NCI-H1417 treated with DMSO at 0.1 percent for 48 hours (cell line): ENCODE results near the gene MRC2.

Source experiments
- DNase-seq: peaks from one replicate; lab custom pipeline; 2025; lab: John Stamatoyannopoulos, UW

Gene MRC2

GRCh38 chr17:62701706-62702085 is 74.2 kb downstream of the MRC2 start:
- no peak for DNase-seq

DNA sequence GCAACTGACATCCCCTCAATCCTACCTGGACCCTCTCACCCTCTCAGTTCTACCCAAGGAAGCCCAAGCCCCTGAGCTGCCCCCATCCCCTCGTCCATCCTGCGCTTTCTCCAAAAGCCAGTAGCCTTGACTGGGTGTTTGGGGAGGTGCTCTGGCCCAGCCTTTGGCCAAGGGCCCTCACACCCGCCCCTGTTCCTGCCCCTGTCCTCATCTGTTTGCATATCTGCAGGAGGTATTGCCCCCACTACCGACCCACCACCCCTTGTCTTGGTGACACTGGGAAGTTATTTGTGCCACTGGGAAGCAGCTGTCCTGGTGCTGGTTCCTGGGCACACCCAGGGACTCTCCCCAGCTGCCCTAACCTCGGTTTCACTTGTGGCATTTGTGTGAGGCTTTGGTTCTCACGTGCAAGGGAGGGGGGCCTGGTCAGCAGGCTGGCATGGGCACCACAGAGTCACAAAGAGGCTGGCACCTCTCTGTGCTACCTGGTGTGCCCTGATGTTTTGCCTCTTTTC is 75.3 kb downstream of the MRC2 start:
- no peak for DNase-seq

DNA sequence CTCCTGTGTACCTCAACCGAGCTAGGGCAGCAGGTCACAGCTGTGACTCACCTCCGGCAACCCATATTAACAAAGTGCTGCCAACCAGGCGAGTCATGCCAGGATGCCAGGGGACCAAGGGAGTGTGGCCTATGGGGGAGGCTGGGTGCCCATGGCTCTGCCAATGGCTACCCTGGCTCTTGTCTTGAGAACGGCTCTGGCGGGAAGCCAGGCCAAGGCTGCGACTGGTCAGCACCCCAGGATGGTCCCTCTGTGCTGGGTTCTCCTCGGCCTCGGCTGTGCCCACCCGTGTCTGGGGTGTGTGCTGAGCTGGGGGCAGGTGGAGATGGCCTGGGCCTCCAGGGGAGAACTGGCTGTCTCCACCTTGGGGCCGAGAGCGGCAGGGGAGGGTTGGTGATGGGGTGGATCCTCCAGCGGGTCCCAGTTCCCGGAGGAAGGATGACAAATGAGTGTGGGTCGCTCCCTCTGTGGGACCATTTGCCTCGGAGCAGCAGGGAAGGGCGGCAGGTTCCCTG is 75.8 kb downstream of the MRC2 start:
- DNase-seq = no peak

DNA sequence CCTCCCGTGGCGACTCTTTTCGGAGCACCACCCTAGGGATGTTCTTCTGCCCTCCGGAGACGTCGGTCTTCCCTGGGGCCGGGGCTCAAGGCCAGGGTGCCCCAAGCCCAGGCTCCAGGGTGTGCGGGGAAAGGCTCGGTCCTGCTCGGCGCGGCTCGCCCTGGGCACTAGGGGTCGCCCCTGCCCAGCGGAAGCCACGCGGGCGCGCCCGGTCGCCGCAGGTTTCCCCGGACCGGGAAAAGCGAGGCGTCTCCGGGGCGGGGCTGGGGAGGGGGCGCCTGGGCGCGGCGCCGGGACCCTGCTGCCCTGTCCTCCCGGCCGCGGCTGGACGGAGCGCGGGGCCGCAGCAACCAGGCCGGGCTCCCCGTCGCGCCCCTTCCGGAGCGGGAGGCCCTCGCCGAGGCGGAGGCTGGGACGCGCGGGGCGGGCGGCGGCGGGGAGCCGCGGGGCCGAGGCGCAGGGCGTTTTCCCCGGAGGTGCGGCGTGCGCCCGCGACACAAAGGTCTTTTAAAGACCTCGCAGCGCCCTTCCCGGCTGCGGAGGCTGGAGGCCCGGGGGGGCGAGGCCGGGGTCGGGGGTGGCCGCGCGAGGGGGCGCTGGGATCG is 76.4 kb downstream of the MRC2 start:
- DNase-seq = no peak

DNA sequence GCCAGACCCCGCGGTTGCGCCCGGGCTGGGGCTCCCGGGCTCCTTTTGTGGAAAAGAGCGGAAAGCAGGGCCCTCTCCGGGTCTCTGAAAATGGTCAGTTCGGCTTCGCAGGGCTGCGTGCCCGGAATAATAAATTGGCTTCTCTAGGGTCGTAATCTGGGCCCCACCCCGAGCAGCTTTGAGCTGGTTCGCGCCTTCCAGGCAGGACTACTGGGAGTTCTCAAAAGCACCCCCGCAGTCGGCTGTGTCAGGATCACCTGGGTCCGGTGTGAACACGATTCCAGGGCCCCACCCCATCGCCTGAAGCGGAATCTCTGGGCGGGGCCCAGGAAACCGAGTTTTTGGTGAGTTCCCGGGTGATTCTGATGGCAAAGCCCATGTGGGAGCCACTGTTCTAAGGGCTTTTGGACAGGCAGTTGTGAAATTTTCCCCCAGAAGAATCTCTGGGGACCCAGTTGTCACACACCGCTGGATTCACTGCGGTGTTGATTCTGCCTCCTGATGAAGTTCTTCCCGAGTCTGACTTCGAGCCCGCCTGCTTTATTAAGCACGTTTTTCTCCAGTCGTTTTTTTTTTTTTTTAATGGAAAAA is 77.0 kb downstream of the MRC2 start:
- DNase-seq = no peak

- no peak for DNase-seq
These were observed 77.8 kb downstream of the MRC2 start for GRCh38 chr17:62705156-62705777.

DNA sequence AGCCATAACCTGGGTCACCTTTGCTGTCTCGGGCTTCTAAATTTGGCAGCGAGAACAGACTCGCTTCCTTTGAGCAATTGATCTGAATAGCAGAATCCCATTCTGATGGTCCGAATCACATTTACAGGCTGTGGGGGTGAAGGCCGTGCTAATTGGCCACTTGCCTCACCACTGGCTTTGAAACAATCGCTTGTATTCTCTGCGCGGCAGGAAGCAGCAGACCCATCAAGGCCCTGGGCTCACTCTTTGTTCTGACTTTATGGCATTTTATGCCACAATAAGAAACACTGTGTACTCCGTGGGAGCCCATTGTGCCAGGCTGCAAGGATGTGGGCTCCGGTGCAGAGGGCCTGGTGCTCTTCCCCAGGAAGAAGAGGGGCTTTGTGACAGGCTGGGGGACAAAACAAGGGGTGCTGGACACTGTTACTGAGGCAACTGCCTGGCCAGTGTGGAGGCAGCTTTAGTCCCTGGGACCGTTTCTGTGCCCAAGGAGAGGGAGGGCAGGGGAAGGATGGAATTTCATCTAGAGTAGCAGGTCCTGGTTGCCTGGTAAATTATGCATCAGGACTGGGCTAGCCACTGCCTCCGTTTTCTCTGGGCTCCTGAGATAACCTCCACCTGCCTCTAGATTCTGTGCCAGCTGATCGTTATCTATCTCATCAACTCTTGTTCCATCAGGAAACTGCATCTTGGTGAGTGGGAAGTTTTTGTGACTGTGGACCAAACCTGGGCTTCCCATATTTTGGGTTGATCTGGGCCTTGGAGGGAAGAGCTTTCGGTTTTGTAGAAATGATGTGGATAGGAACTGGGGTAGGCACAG is 78.5 kb downstream of the MRC2 start:
- DNase-seq = no peak

DNA sequence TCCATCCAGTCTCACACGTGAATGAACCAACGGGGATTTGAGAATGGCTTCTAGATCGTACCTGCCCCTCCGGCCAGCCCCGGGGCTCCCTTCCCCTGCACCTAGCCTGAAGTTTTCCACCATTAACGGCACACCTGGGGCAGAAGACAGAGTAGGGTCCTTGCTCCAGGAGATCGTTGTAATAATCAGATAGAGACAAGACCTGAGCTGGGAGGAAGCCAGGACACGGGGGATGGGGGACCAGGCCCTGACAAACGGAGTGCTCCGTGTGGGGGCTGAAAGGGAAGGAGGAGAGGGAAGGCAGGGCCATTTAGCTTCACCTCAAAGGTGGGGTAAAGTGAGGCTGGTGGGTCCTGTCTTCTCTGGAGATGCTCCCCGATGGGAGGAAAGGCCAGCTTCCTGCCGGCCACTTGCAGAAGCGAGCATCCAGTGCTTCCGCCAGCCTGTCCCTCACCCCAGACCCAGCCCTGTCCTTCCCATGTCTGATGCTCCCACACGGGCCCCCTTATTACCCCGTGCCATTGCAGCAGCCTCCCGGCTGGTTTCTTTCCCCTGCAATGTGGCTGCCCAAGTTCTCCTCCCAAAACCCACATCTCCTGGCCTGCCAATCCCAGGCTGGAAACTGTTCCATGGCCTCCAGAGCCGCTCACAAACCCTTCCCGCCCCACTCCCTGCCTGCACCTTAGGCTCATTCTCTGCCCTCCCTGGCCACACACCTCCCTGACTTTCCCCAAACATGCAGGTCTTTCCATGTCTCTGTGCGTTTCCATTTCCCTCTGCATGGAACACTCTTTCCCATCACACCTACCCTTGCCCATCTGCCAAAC is 79.3 kb downstream of the MRC2 start:
- DNase-seq = no peak

GRCh38 chr17:62707425-62707739 is 79.9 kb downstream of the MRC2 start:
- DNase-seq = no peak

DNA sequence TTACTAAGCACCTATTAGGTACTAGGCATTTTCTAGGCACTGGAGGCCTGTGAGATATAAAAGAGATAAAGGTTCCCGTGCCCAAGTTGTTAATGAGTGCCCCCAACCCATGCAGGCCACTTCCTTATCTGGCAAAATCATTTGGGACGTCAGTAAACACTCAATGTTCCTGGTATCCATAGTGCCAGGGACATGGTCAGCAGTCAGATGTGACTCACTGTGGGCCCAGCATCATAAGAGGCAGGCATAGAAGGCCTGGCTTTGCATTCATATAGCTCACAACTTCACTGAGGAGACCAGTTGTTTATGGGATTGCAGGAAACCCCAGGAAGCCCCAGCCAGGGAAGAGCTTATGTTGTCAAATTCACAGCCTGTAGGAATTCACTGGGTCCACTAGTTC is 81.1 kb downstream of the MRC2 start:
- no peak for DNase-seq

- DNase-seq = no peak
These were observed 84.7 kb downstream of the MRC2 start for GRCh38 chr17:62712171-62712581.

DNA sequence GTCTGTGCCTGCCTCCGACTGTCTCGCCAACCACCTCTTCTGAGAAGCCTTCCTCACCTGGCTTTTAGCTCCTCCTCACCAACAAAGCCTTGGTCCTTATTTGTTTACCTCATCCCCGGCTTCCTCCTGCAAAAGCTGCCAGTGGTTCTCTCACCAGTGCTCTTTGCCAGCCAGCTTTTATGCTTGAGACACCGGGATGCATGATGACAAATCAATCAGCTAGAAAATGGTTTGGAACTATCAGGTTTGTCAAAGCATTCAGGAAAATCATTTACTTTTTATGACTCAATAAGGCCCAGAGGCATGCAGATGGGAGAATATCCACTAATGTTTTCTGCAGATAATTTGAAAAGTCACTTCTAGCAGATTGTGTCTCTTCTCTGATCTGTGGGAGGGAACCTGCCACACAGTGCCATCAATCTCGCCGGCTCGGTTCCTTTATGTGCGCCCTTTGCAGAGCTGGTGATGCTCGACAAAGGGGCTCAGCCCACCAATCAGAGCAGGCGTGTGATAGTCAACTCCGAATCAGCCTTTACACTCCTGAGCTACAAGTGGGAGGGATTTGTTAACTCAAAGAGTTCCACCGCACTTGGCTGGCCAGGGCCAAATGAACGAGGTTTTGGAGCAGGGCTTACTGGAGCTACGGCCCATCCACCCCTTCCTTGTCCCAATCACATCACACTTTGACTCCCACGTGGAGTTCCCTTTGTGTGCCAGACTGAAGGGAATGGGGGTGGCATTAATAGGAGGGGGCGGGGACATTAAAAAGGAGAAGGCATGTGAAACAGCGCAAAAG is 85.8 kb downstream of the MRC2 start:
- no peak for DNase-seq

- no peak for DNase-seq
These were observed 86.7 kb downstream of the MRC2 start for GRCh38 chr17:62714016-62714777.

- DNase-seq = no peak
These were observed 88.5 kb downstream of the MRC2 start for GRCh38 chr17:62715882-62716390.

GRCh38 chr17:62716834-62717588 is 89.5 kb downstream of the MRC2 start:
- no peak for DNase-seq

DNA sequence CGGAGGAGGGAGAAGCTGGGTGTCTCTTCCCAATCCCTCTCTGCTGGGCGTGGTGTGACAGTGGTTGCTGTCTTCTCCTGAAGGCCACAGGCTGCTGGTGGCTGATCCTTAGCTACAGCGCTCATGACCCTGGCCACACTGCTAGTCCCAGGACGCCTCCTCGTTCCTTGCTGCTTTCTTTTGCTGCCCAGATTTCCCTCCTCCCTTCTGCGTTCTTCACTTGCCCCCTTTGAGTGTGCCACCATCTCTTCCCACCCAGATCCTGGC is 90.1 kb downstream of the MRC2 start:
- no peak for DNase-seq

DNA sequence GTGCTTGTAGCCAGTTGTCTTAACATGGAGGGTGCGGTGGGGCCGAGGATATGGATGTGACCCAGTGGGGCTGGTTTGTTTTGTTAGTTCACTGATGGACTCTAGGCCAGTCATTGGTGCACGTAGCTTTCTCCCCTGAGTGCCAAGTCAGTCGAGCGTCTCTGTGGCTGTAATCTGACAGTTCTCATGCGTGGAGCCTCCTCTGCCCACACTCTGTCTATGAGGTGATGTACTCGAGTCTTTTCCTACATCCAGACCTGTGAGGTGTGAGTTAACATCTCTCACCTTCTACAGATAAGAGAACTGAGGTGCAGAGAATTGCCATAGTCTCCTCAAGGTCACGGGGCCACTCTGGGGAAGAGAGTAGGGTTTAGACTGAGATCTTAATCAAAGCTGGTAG is 90.4 kb downstream of the MRC2 start:
- no peak for DNase-seq

GRCh38 chr17:62718429-62718828 is 91.0 kb downstream of the MRC2 start:
- DNase-seq = no peak

DNA sequence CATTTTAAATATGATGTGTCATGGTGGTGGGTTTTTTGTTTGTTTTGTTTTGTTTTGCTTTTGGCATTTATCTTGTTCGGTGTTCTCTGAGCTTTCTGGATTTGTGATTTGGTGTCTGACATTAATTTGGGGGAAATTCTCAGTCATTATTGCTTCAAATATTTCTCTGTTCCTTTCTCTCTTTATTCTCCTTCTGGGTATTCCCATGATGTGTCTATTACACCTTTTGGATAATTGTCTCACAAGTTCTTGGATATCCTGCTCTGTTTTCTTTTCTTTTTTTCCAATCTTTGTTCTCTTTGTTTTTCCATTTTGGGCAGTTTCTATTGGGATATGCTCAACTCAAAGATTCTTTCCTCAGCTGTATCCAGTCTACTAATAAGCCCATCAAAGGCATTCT is 92.1 kb downstream of the MRC2 start:
- DNase-seq = no peak
